Activated naive CD8-positive, alpha-beta T cell treated with anti-CD3 and anti-CD28 coated beads, Interleukin-2, amount 50 U/mL, for 24 hours (primary cell): Measurements from ENCODE around the gene CAPZA3.
"Not testable (repeated sequence)": the region's sequence is repeated elsewhere in the genome, so short reads cannot be mapped to it uniquely, and the experiment has no call there.

Source experiments
- ATAC-seq: fragments of 150-1000 bp; cut with Tn5 transposase; one replicate; pipeline ENCODE4 v1.10.0; 2021
- DNase-seq: peaks from one replicate; pipeline ENCODE4 v3.0.0; 2021
- H3K27ac Mint-ChIP-seq: one replicate; pipeline ENCODE4 v1.8.0; 2021; ENCODE audit warnings: mild to moderate bottlenecking, mixed read lengths
- H3K27me3 Mint-ChIP-seq: one replicate; pipeline ENCODE4 v1.8.0; 2021; ENCODE audit warnings: mixed read lengths
- H3K36me3 Mint-ChIP-seq: one replicate; pipeline ENCODE4 v1.8.0; 2021; ENCODE audit warnings: low read depth, mixed read lengths
- H3K4me1 Mint-ChIP-seq: one replicate; pipeline ENCODE4 v1.8.0; 2021; ENCODE audit warnings: mixed read lengths
- H3K4me3 Mint-ChIP-seq: one replicate; pipeline ENCODE4 v1.8.0; 2021; ENCODE audit warnings: mild to moderate bottlenecking, moderate library complexity, mixed read lengths
- H3K9me3 Mint-ChIP-seq: one replicate; pipeline ENCODE4 v1.8.0; 2021; ENCODE audit warnings: mixed read lengths

The CAPZA3 gene

GRCh38 chr12:18737819-18738218 is at the start of gene CAPZA3, which contains the start of gene PLCZ1:
TSS of gene CAPZA3 (plus strand) at chr12:18738119. CDS start at chr12:18738269, 150 bp downstream.
TSS of gene PLCZ1 (minus strand) at chr12:18738012. CDS start at chr12:18737371, 641 bp downstream.
- no peak for DNase-seq
- no peak for ATAC-seq
- H3K36me3 Mint-ChIP-seq, result no peaks in the 10 kb centered on the region
- H3K4me1 Mint-ChIP-seq, result no peaks in the 10 kb centered on the region
- no peaks in the 10 kb centered on the region for H3K27me3 Mint-ChIP-seq
- no peak within 1 kb of the TSS for H3K27ac Mint-ChIP-seq
- H3K4me3 Mint-ChIP-seq, result no peak within 1 kb of the TSS
- peaks cover 29% of the 10 kb centered on the region for H3K9me3 Mint-ChIP-seq

- Mint-ChIP-seq H3K27me3 (no peaks in the 10 kb centered on the region), H3K9me3 (peaks cover 12% of the 10 kb centered on the region), H3K36me3 (no peaks in the 10 kb centered on the region), H3K4me3 (no peak overlapping the region), H3K27ac (no peak overlapping the region), H3K4me1 (no peaks in the 10 kb centered on the region)
- DNase-seq (no peak), ATAC-seq (no peak)
Observed at GRCh38 chr12:18689771-18690170, 48.1 kb upstream of the CAPZA3 start.

- H3K36me3 Mint-ChIP-seq, result no peaks in the 10 kb centered on the region
- no peaks in the 10 kb centered on the region for H3K4me1 Mint-ChIP-seq
Observed at GRCh38 chr12:18690653-18691052, 47.3 kb upstream of the CAPZA3 start.

GRCh38 chr12:18693986-18694385 is 43.9 kb upstream of the CAPZA3 start:
- H3K27me3 Mint-ChIP-seq, H3K27ac Mint-ChIP-seq, H3K4me1 Mint-ChIP-seq, ATAC-seq, DNase-seq, H3K4me3 Mint-ChIP-seq, H3K36me3 Mint-ChIP-seq: not testable (repeated sequence)
- H3K9me3 Mint-ChIP-seq, result peaks cover 16% of the 10 kb centered on the region

More at GRCh38 chr12:18690653-18691052, 47.3 kb upstream of the CAPZA3 start:
- no peak overlapping the region for H3K27ac Mint-ChIP-seq
- DNase-seq (no peak), ATAC-seq (no peak)
- H3K4me3 Mint-ChIP-seq, result no peak overlapping the region
- peaks cover 12% of the 10 kb centered on the region for H3K9me3 Mint-ChIP-seq
- no peaks in the 10 kb centered on the region for H3K27me3 Mint-ChIP-seq

- H3K36me3 Mint-ChIP-seq, result no peaks in the 10 kb centered on the region
- no peak overlapping the region for H3K4me3 Mint-ChIP-seq
- no peak overlapping the region for H3K27ac Mint-ChIP-seq
- DNase-seq (no peak), ATAC-seq (no peak)
- H3K4me1 Mint-ChIP-seq, result no peaks in the 10 kb centered on the region
- peaks cover 16% of the 10 kb centered on the region for H3K9me3 Mint-ChIP-seq
- H3K27me3 Mint-ChIP-seq, result no peaks in the 10 kb centered on the region
Observed at GRCh38 chr12:18696971-18697602, 40.8 kb upstream of the CAPZA3 start.

- Mint-ChIP-seq H3K4me1 (no peaks in the 10 kb centered on the region), H3K9me3 (peaks cover 15% of the 10 kb centered on the region), H3K27me3 (no peaks in the 10 kb centered on the region), H3K36me3 (no peaks in the 10 kb centered on the region), H3K4me3 (no peak overlapping the region), H3K27ac (no peak overlapping the region)
- ATAC-seq, result no peak
- no peak for DNase-seq
Observed at GRCh38 chr12:18700271-18700670, 37.6 kb upstream of the CAPZA3 start.

- H3K27ac Mint-ChIP-seq, result no peak overlapping the region
- peaks cover 15% of the 10 kb centered on the region for H3K9me3 Mint-ChIP-seq
- ATAC-seq (no peak), DNase-seq (no peak)
- no peaks in the 10 kb centered on the region for H3K4me1 Mint-ChIP-seq
- no peaks in the 10 kb centered on the region for H3K36me3 Mint-ChIP-seq
- no peak overlapping the region for H3K4me3 Mint-ChIP-seq
- no peaks in the 10 kb centered on the region for H3K27me3 Mint-ChIP-seq
Observed at GRCh38 chr12:18703321-18703720, 34.6 kb upstream of the CAPZA3 start.

- Mint-ChIP-seq H3K9me3 (peaks cover 15% of the 10 kb centered on the region), H3K4me3 (no peak overlapping the region), H3K36me3 (no peaks in the 10 kb centered on the region), H3K4me1 (no peaks in the 10 kb centered on the region), H3K27ac (no peak overlapping the region), H3K27me3 (no peaks in the 10 kb centered on the region)
- ATAC-seq (no peak), DNase-seq (no peak)
Observed at GRCh38 chr12:18703911-18704310, 34.0 kb upstream of the CAPZA3 start.

- H3K4me3 Mint-ChIP-seq, result no peak overlapping the region
- no peak for DNase-seq
- H3K27me3 Mint-ChIP-seq, result no peaks in the 10 kb centered on the region
- ATAC-seq, result no peak
- no peak overlapping the region for H3K27ac Mint-ChIP-seq
- H3K9me3 Mint-ChIP-seq, result peaks cover 20% of the 10 kb centered on the region
- H3K4me1 Mint-ChIP-seq, result no peaks in the 10 kb centered on the region
- H3K36me3 Mint-ChIP-seq, result no peaks in the 10 kb centered on the region
Observed at GRCh38 chr12:18706798-18707197, 31.1 kb upstream of the CAPZA3 start.

GRCh38 chr12:18716236-18716635 is 21.7 kb upstream of the CAPZA3 start:
- Mint-ChIP-seq H3K36me3 (no peaks in the 10 kb centered on the region), H3K9me3 (peaks cover 4% of the 10 kb centered on the region), H3K4me1 (no peaks in the 10 kb centered on the region), H3K4me3 (no peak overlapping the region), H3K27ac (no peak overlapping the region), H3K27me3 (no peaks in the 10 kb centered on the region)
- ATAC-seq (no peak), DNase-seq (no peak)

GRCh38 chr12:18718462-18718861 is 19.5 kb upstream of the CAPZA3 start:
- no peaks in the 10 kb centered on the region for H3K9me3 Mint-ChIP-seq
- no peak overlapping the region for H3K4me3 Mint-ChIP-seq
- H3K4me1 Mint-ChIP-seq, result no peaks in the 10 kb centered on the region
- H3K27ac Mint-ChIP-seq, result no peak overlapping the region
- H3K36me3 Mint-ChIP-seq, result no peaks in the 10 kb centered on the region
- DNase-seq (no peak), ATAC-seq (no peak)
- no peaks in the 10 kb centered on the region for H3K27me3 Mint-ChIP-seq

- H3K27me3 Mint-ChIP-seq, result no peaks in the 10 kb centered on the region
- no peaks in the 10 kb centered on the region for H3K36me3 Mint-ChIP-seq
- H3K4me1 Mint-ChIP-seq, result no peaks in the 10 kb centered on the region
- H3K9me3 Mint-ChIP-seq, result peaks cover 5% of the 10 kb centered on the region
- ATAC-seq (no peak), DNase-seq (no peak)
- H3K4me3 Mint-ChIP-seq, result no peak overlapping the region
- no peak overlapping the region for H3K27ac Mint-ChIP-seq
Observed at GRCh38 chr12:18719922-18720510, 17.9 kb upstream of the CAPZA3 start.

- Mint-ChIP-seq H3K9me3 (peaks cover 5% of the 10 kb centered on the region), H3K36me3 (no peaks in the 10 kb centered on the region), H3K27me3 (no peaks in the 10 kb centered on the region), H3K27ac (no peak overlapping the region), H3K4me1 (no peaks in the 10 kb centered on the region), H3K4me3 (no peak overlapping the region)
- DNase-seq, result no peak
- no peak for ATAC-seq
Observed at GRCh38 chr12:18720690-18721089, 17.2 kb upstream of the CAPZA3 start.

GRCh38 chr12:18721452-18721851 is 16.5 kb upstream of the CAPZA3 start:
- H3K4me3 Mint-ChIP-seq, result no peak overlapping the region
- no peak overlapping the region for H3K27ac Mint-ChIP-seq
- H3K4me1 Mint-ChIP-seq, result no peaks in the 10 kb centered on the region

GRCh38 chr12:18723752-18724151 is 14.2 kb upstream of the CAPZA3 start:
- ATAC-seq (no peak), DNase-seq (no peak)
- H3K36me3 Mint-ChIP-seq, result no peaks in the 10 kb centered on the region

More at GRCh38 chr12:18721452-18721851, 16.5 kb upstream of the CAPZA3 start:
- DNase-seq (no peak), ATAC-seq (no peak)
- Mint-ChIP-seq H3K36me3 (no peaks in the 10 kb centered on the region), H3K27me3 (no peaks in the 10 kb centered on the region), H3K9me3 (peaks cover 5% of the 10 kb centered on the region)

More at GRCh38 chr12:18723752-18724151, 14.2 kb upstream of the CAPZA3 start:
- Mint-ChIP-seq H3K9me3 (peaks cover 13% of the 10 kb centered on the region), H3K4me3 (no peak overlapping the region), H3K27me3 (no peaks in the 10 kb centered on the region), H3K4me1 (no peaks in the 10 kb centered on the region), H3K27ac (no peak overlapping the region)
